ENCODE measurements around the gene TFDP1.
"Not testable (repeated sequence)": the region's sequence is repeated elsewhere in the genome, so short reads cannot be mapped to it uniquely, and the experiment has no call there.

Gene TFDP1

GRCh38 chr13:113573065-113573464 is 11.5 kb upstream of the TFDP1 start:
- no peak for DNase-seq (ENCODE audit: low read depth)

DNA sequence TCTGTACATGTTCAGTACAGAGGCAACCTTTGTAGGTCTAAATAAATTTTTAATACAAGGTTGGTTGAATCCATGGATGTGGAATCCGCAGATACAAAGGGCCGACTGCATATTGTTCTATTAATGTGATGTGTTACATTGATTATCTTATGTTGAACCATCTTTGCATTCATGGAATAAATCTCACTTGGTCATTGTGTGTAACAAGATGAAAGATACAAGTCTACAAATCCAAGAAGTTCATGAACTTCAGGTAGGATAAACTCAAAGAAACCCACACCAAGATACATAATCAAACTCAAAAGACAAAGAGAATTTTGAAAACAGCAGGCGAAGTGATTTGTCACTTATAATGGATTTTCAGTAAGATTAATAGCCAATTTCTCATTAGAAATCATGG is 8.0 kb upstream of the TFDP1 start:
- DNase-seq (ENCODE audit: low read depth), result no peak

DNA sequence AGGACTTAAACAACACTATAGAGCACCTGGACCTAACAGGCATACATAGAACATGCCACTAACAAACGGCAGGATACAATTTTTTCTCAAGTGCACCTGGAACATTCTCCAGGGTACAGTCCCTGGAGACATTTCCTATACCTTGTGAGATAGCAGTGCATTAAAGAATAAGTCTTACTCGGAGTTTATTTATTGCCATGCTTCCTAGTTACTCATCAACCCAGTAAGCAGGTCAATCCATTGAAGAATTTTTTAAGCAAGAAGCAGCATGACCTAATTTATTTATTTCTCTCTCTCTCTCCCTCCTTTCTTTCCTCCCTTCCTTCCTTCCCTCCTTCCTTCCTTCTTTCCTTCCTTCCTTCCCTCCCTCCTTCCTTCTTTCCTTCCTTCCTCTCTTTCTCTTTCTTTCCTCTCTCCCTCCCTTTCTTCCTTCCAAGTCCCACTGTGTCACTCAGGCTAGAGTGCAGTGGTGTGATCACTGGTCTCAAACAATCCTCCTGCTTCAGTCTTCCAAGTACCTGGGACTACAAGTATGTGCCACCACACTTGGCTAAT is 6.6 kb upstream of the TFDP1 start:
- DNase-seq (ENCODE audit: low read depth), result no peak

DNA sequence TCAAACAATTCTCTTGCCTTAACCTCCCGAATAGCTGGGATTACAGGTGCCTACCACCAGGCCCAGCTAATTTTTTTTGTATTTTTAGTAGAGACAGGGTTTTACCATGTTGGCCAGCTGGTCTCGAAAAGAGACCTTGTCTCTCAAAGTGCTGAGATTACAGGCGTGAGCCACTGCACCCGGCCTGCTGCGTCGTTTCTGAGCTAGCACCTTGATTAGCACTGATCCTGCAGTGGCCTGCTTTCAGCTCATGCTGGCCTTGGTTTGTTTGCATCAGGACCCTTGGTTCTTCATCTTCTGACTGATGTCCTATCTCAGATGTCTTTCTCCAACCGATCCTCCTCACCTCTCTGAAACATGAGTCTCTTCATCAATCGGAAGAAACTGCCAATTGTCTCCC is 4.9 kb upstream of the TFDP1 start:
- DNase-seq (ENCODE audit: low read depth), result no peak

GRCh38 chr13:113581871-113582270 is 2.7 kb upstream of the TFDP1 start:
- no peak for DNase-seq (ENCODE audit: low read depth)

DNA sequence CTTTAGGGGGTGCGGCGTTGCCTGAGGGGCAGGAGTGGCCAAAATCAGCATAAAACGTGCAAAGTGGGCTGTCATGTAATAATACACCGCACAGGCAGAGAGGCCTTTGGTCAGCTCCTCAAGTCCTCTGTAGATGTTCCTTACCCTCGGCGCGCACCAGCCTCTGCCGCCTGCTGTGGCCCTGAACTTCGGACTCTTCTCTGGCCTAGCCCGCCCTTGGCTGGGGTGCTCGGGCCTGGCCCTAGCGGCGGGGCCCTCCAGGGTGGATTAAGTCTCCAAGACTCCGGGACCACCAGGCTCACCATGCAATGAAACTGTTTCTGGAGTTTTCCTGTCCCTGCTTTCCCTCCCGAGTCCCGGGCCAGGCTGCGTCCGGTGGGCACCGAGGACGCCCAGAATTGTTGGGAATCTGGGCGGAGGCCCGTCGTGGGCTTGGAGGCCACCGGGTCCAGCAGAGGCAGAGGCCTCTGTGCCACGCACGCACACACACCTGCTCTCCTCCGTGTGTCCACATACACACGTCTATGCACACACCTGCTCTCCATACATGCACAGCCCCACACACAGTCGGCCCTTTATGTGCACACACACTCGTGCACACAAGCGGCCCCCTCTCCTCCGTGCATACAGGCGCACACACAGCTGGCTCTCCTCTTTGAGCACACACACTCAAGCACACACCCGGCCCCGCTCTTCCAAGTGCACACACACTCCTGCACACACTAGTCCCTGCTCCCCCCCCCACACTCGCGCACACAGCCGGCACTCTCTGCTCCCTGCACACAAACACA is 1.5 kb upstream of the TFDP1 start:
- DNase-seq (ENCODE audit: low read depth), result no peak

GRCh38 chr13:113584870-113585671 is 518 bp downstream of the TFDP1 start:
- no peak for DNase-seq (ENCODE audit: low read depth)

GRCh38 chr13:113585896-113586295 is 1.3 kb downstream of the TFDP1 start:
- no peak for DNase-seq (ENCODE audit: low read depth)

DNA sequence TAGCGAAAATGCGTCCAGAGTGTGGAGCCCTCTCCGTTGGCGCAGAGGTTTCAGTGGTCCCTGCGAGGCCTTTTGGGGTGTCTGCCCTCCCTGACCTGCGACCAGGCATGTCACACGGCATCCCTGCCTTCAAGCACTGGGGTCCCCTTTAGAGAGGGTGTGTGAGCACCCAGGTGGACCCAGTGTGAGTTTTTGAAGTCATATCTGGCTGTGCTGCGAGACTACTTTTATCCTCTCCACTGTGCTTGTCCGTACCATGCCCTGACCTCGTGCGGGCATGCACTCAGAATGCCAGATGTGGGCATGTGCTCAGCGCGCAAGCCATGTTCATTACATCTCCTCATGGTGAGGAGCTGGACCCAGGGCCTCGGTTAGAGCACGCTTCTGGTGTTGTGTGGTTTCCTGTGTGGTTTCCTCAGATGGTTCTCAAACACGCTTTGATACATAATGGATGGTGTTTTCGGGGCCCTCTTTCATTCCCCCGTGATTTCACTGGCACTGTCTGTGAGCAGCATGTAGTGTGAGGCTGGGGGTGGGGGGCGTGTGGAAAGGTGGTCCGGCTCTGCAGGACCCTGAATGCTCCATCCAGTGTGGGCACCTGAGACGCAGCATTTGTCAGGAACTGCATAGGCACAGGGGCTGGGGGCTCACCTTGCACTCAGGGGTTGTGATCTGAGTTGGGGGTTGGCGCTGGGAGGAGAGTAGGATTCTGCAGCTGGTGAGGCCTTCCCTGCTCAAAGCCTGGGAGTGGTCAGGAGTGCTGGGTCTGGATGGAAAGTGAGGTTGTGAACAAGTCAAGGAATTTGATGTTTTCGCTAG is 2.3 kb downstream of the TFDP1 start:
- DNase-seq (ENCODE audit: low read depth), result no peak

DNA sequence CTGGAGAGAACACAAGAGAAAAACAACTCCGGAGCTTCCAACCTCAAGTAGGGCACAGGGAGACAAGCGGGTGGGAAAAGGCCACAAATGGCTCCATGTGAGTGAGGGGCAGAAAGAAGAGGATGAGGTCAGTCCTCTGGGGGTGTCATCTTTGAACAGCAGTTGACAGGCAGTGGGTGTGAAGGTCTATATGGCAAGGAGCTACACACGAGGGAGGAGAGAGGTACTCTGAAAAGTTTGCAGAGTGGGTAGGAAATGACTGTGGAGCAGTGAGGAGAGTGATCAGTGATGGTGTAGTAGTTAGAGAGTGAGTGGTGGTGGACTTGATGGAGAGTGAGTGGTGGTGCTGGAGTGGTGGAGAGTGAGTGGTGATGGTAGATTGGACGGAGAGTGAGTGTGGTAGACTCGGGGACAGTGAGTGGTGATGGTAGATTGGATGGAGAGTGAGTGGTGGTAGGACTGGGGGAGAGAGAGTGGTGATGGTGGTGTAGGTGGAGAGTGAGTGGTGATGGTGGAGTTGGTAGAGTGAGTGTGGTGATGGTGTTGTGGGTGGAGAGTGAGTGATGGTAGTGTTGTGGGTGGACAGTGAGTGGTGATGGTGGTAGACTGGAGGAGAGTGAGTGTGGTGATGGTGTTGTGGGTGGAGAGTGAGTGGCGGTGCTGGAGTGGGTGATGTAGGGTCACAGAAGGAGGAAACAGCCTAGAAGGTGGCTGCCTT is 4.0 kb downstream of the TFDP1 start:
- DNase-seq (ENCODE audit: low read depth), result no peak

GRCh38 chr13:113589251-113589960 is 4.9 kb downstream of the TFDP1 start:
- no peak for DNase-seq (ENCODE audit: low read depth)

DNA sequence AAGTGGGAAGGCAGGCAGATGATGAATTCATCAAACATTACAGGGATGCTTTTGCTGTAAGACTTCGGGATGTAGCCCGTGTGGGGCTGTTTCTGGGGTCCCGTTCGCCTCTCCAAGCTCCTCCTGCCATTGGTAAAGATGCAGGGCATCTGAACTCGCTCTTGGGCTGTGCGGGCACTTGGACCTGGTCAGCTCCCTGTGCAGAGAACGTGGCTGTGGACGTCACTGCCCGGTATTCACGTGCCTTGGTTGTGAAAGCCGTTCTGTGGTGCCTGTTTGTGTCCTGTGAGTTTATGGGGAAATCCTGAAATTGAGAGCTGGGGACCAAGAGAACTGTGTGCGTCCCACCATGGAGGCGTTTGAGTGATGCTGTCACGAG is 5.4 kb downstream of the TFDP1 start:
- no peak for DNase-seq (ENCODE audit: low read depth)

DNA sequence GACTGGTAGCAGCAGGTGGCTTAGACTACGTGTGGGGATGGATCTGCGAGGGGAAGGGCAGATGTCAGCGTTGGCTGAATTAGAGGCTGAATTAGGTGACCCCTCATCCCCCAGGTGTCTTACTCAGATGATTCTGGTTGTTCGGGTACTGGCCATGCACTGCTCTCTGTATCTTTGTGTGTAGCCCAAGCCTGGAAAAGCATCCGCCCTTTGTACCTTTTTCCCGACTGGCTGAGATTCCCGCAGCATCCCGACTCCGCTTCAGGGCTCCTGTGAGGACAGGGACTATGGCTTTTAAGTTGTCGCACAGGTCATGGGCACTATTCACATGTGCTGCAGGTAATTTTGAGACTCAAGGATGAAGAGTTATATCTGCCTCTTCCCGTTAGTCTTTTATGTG is 7.2 kb downstream of the TFDP1 start:
- DNase-seq (ENCODE audit: low read depth), result no peak

DNA sequence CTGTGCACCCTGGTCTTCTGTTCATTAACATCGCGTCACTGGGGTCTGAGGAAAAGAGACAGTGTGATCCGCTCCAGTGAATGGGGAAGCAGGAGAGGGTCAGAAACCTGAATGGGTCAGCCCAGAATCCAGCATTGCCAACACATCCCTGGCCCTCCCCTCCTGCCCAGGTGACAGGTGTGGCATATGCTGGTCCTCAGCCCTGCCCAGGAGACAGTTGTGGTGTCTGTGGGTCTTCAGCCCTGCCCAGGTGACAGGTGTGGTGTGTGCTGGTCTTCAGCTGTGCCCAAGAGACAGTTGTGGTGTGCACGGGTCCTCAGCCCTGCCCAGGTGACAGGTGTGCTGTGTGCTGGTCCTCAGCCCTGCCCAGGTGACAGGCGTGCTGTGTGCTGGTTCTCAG is 8.0 kb downstream of the TFDP1 start:
- no peak for DNase-seq (ENCODE audit: low read depth)

DNA sequence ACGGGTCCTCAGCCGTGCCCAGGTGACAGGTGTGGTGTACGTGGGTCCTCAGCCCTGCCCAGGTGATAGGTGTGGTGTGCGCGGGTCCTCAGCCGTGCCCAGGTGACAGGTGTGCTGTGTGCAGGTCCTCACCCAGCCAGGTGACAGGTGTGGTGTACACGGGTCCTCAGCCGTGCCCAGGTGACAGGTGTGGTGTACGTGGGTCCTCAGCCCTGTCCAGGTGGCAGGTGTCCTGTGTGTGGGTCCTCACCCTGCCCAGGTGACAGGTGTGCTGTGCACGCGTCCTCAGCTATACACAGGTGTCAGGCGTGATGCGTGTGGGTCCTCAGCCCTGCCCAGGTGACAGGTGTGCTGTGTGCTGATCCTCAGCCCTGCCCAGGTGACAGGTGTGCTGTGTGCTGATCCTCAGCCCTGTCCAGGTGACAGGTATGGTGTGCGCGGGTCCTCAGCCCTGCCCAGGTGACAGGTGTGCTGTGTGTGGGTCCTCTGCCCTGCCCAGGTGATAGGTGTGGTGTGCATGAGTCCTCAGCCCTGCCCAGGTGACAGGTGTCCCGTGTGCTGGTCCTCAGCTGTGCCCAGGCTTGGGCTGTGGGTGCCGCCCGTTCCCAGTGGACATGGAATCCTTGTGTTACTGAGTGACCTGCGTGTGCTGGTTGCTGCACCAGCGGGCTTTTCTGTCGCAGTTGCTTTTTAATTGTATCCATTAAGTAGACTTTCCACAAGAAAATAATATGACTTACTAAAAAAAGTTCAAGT is 9.7 kb downstream of the TFDP1 start:
- not testable (repeated sequence) for DNase-seq (ENCODE audit: low read depth)

- no peak for DNase-seq (ENCODE audit: low read depth)
Observed at GRCh38 chr13:113595131-113595530, 10.6 kb downstream of the TFDP1 start.

- no peak for DNase-seq (ENCODE audit: low read depth)
Observed at GRCh38 chr13:113596321-113597200, 12.0 kb downstream of the TFDP1 start.

- no peak for DNase-seq (ENCODE audit: low read depth)
Observed at GRCh38 chr13:113597391-113598080, 13.0 kb downstream of the TFDP1 start.

- DNase-seq (ENCODE audit: low read depth), result no peak
Observed at GRCh38 chr13:113598081-113598410, 13.5 kb downstream of the TFDP1 start.
